Glomerular endothelial cell (primary cell): ENCODE measurements around the gene HNRNPLL. TPM values are rescaled to one million over a fixed set of nuclear protein-coding genes. Genes with fewer than 3 reads are reported as not detected.

Experiments used
- total RNA-seq: library from RNA; depleted of rRNA; stranded (reverse); fragments of >200 nt; gene quantifications from 2 replicates; pipeline ENCODE4 v1.2.3, GENCODE V29; 2015

HNRNPLL gene
- total RNA-seq, 1 donor from 2014 or later = 35.7 TPM

Other genes with a start within 250 kb of the HNRNPLL start
- 34.4 and 48.5 TPM in 2 replicates for gene ATL2, start 225.7 kb downstream of the HNRNPLL start, total RNA-seq
- gene GALM, start 63.2 kb upstream of the HNRNPLL start, total RNA-seq = 4.1 and 4.8 TPM in 2 replicates
- 86.9 and 97.4 TPM in 2 replicates for gene SRSF7, start 148.4 kb upstream of the HNRNPLL start, total RNA-seq
- gene GEMIN6, start 175.3 kb upstream of the HNRNPLL start, total RNA-seq = 5.0 and 5.2 TPM in 2 replicates